ENCODE measurements around the gene NEK5.

- TF ChIP-seq CTCF (tag by site-specific recombination; IDR thresholded peaks at IDR 0.05) = no peak
- no peak for TF ChIP-seq ZBTB20 (tag by site-specific recombination; IDR thresholded peaks at IDR 0.05)
- no peak for TF ChIP-seq KLF1 (tag by site-specific recombination; IDR thresholded peaks at IDR 0.05)
- TF ChIP-seq ZNF354C (tag by site-specific recombination; IDR thresholded peaks at IDR 0.05; ENCODE audit: borderline replicate concordance, low read depth) = no peak
- TF ChIP-seq SALL2 (tag by site-specific recombination; IDR thresholded peaks at IDR 0.05; ENCODE audit: borderline replicate concordance) = no peak
- TF ChIP-seq ZNF501 (tag by site-specific recombination; IDR thresholded peaks at IDR 0.05) = no peak
- no peak for TF ChIP-seq ZBTB26 (tag by site-specific recombination; optimal IDR thresholded peaks at IDR 0.05)
- no peak for TF ChIP-seq REST (tag by site-specific recombination; IDR thresholded peaks at IDR 0.05)
- no peak for TF ChIP-seq ZNF416 (tag by site-specific recombination; IDR thresholded peaks at IDR 0.05)
These were observed 126.5 kb downstream of the NEK5 start for GRCh38 chr13:52002361-52002760.
